Stomach smooth muscle (tissue), 2 donors: ENCODE data around the gene RBM47.

Source experiments
- H3K27ac ChIP-seq: one replicate; pipeline ENCODE4 v1.7.0; 2013; ENCODE audit warnings: mild to moderate bottlenecking, low read length, inconsistent platforms
- H3K27me3 ChIP-seq, 2 donors: one replicate each; pipeline ENCODE4 v1.7.0; 2013; ENCODE audit warnings: low read length in 2 of 2; ENCODE audit not compliant: insufficient read depth in 2 of 2, control insufficient read depth in 1 of 2
- H3K36me3 ChIP-seq, 2 donors: one replicate each; pipeline ENCODE4 v1.7.0; 2013; ENCODE audit warnings: low read length in 2 of 2; ENCODE audit not compliant: control insufficient read depth in 2 of 2, insufficient read depth in 2 of 2
- H3K4me1 ChIP-seq: one replicate; pipeline ENCODE4 v1.7.0; 2013; ENCODE audit warnings: low read length; ENCODE audit not compliant: control insufficient read depth, insufficient read depth
- H3K4me3 ChIP-seq, 2 donors: one replicate each; pipeline ENCODE4 v1.7.0; 2013; ENCODE audit warnings: low read length in 2 of 2
- H3K9ac ChIP-seq, 2 donors: one replicate each; pipeline ENCODE4 v1.7.0; 2013; ENCODE audit warnings: low read length in 2 of 2, mild to moderate bottlenecking in 1 of 2
- H3K9me3 ChIP-seq, 2 donors: one replicate each; pipeline ENCODE4 v1.7.0; 2013; ENCODE audit warnings: low read length in 2 of 2; ENCODE audit not compliant: control insufficient read depth in 2 of 2
- donor health status: healthy.
- donor health status: Pancreatic carcinoma.

Gene RBM47

GRCh38 chr4:40466789-40467188 lies 162.9 kb downstream of the RBM47 start:
- Histone ChIP-seq H3K4me3 (no peak overlapping the region), H3K4me1 (no peaks in the 10 kb centered on the region), H3K9me3 (no peaks in the 10 kb centered on the region), H3K27ac (no peak overlapping the region), H3K9ac (no peak overlapping the region), H3K36me3 (no peaks in the 10 kb centered on the region), H3K27me3 (no peaks in the 10 kb centered on the region)

- Histone ChIP-seq H3K4me3 (no peak overlapping the region), H3K27ac (no peak overlapping the region), H3K4me1 (no peaks in the 10 kb centered on the region), H3K9me3 (no peaks in the 10 kb centered on the region), H3K9ac (no peak overlapping the region), H3K36me3 (no peaks in the 10 kb centered on the region), H3K27me3 (no peaks in the 10 kb centered on the region)
Measured at GRCh38 chr4:40462326-40462725, 167.3 kb downstream of the RBM47 start.

- Histone ChIP-seq H3K4me1 (no peaks in the 10 kb centered on the region), H3K27ac (no peak overlapping the region), H3K9ac (no peak overlapping the region)
Measured at GRCh38 chr4:40461879-40462278, 167.8 kb downstream of the RBM47 start.

GRCh38 chr4:40461062-40461461 lies 168.6 kb downstream of the RBM47 start:
- H3K27me3 ChIP-seq = no peaks in the 10 kb centered on the region
- H3K27ac ChIP-seq = no peak overlapping the region
- H3K36me3 ChIP-seq = no peaks in the 10 kb centered on the region
- no peaks in the 10 kb centered on the region for H3K4me1 ChIP-seq
- no peak overlapping the region for H3K9ac ChIP-seq
- H3K9me3 ChIP-seq = no peaks in the 10 kb centered on the region
- H3K4me3 ChIP-seq = no peak overlapping the region

More at GRCh38 chr4:40461879-40462278, 167.8 kb downstream of the RBM47 start:
- Histone ChIP-seq H3K36me3 (no peaks in the 10 kb centered on the region), H3K27me3 (no peaks in the 10 kb centered on the region), H3K9me3 (no peaks in the 10 kb centered on the region), H3K4me3 (no peak overlapping the region)

GRCh38 chr4:40458683-40459082 lies 171.0 kb downstream of the RBM47 start:
- H3K4me3 ChIP-seq = no peak overlapping the region
- H3K9ac ChIP-seq = no peak overlapping the region
- H3K9me3 ChIP-seq = no peaks in the 10 kb centered on the region
- no peaks in the 10 kb centered on the region for H3K36me3 ChIP-seq
- H3K4me1 ChIP-seq = no peaks in the 10 kb centered on the region
- H3K27me3 ChIP-seq = no peaks in the 10 kb centered on the region
- H3K27ac ChIP-seq = no peak overlapping the region

- Histone ChIP-seq H3K27ac (no peak overlapping the region), H3K9me3 (no peaks in the 10 kb centered on the region), H3K9ac (no peak overlapping the region), H3K4me1 (no peaks in the 10 kb centered on the region), H3K36me3 (no peaks in the 10 kb centered on the region), H3K27me3 (no peaks in the 10 kb centered on the region), H3K4me3 (no peak overlapping the region)
Measured at GRCh38 chr4:40458109-40458508, 171.6 kb downstream of the RBM47 start.

- Histone ChIP-seq H3K9me3 (no peaks in the 10 kb centered on the region), H3K36me3 (no peaks in the 10 kb centered on the region), H3K27me3 (no peaks in the 10 kb centered on the region), H3K9ac (no peak overlapping the region), H3K27ac (no peak overlapping the region), H3K4me1 (no peaks in the 10 kb centered on the region), H3K4me3 (no peak overlapping the region)
Measured at GRCh38 chr4:40455340-40455902, 174.2 kb downstream of the RBM47 start.

- no peaks in the 10 kb centered on the region for H3K4me1 ChIP-seq
- H3K27ac ChIP-seq = no peak overlapping the region
- H3K27me3 ChIP-seq = no peaks in the 10 kb centered on the region
- no peaks in the 10 kb centered on the region for H3K36me3 ChIP-seq
- no peak overlapping the region for H3K9ac ChIP-seq
- no peak overlapping the region for H3K4me3 ChIP-seq
- no peaks in the 10 kb centered on the region for H3K9me3 ChIP-seq
Measured at GRCh38 chr4:40454816-40455215, 174.8 kb downstream of the RBM47 start.

GRCh38 chr4:40453912-40454311 lies 175.8 kb downstream of the RBM47 start:
- Histone ChIP-seq H3K36me3 (no peaks in the 10 kb centered on the region), H3K27me3 (no peaks in the 10 kb centered on the region), H3K27ac (no peak overlapping the region), H3K4me1 (no peaks in the 10 kb centered on the region), H3K9me3 (no peaks in the 10 kb centered on the region), H3K4me3 (no peak overlapping the region), H3K9ac (no peak overlapping the region)

- Histone ChIP-seq H3K4me1 (no peaks in the 10 kb centered on the region), H3K27ac (no peak overlapping the region), H3K4me3 (no peak overlapping the region), H3K36me3 (no peaks in the 10 kb centered on the region), H3K27me3 (no peaks in the 10 kb centered on the region), H3K9ac (no peak overlapping the region), H3K9me3 (no peaks in the 10 kb centered on the region)
Measured at GRCh38 chr4:40448875-40449274, 180.8 kb downstream of the RBM47 start.

- Histone ChIP-seq H3K4me1 (no peaks in the 10 kb centered on the region), H3K27ac (no peak overlapping the region), H3K27me3 (no peaks in the 10 kb centered on the region), H3K9ac (no peak overlapping the region), H3K9me3 (no peaks in the 10 kb centered on the region), H3K36me3 (no peaks in the 10 kb centered on the region), H3K4me3 (no peak overlapping the region)
Measured at GRCh38 chr4:40446839-40447238, 182.8 kb downstream of the RBM47 start.
